Endothelial cell of umbilical vein (primary cell): ENCODE data around the gene PXK. TPM values are rescaled to one million over a fixed set of nuclear protein-coding genes. Genes with fewer than 3 reads are reported as not detected.
"Not testable (repeated sequence)": the region's sequence is repeated elsewhere in the genome, so short reads cannot be mapped to it uniquely, and the experiment has no call there.

Experiments
- BruUV-seq: library from RNA; stranded (reverse); fragments of 400-500 nt; replicated peaks from 2 replicates; lab custom pipeline; 2021; lab: Mats Ljungman, UMichigan
- CTCF ChIA-PET: fragments of 300-600, 350-600 bp; sonication (Branson Sonifier 250); formaldehyde crosslinking; loops from one replicate; lab custom pipeline; 2021; ENCODE audit warnings: antibody characterized with exemption, inconsistent platforms; lab: Charles Lee
- POLR2A ChIA-PET: fragments of 300-600, 350-600 bp; sonication (Branson Sonifier 250); formaldehyde crosslinking; loops from one replicate; lab custom pipeline; 2021; ENCODE audit warnings: antibody characterized with exemption, inconsistent platforms; lab: Charles Lee
- DNase-seq: peaks from one replicate; pipeline ENCODE4 v3.0.0-alpha.2; 2011; ENCODE audit warnings: low read depth, low spot score
- FAIRE-seq: peaks from 2 replicates; lab custom pipeline; 2011; peaks lifted over from hg19 to GRCh38; lab: Jason Lieb, UNC
- H2AFZ ChIP-seq: 2 replicates; pipeline ENCODE4 v1.6.0; 2012; ENCODE audit warnings: low read depth, low read length, control low read depth, inconsistent platforms
- H3K27ac ChIP-seq: 2 replicates; pipeline ENCODE4 v1.5.1; 2011; ENCODE audit warnings: low read depth, mild to moderate bottlenecking, control low read depth, low read length, moderate library complexity; ENCODE audit not compliant: insufficient read depth
- H3K27me3 ChIP-seq, 2 experiments: 2 replicates each; pipeline versions ENCODE4 v1.6.0 to v1.6.1; 2011; ENCODE audit warnings: low read length in 2 of 2, mixed read lengths in 1 of 2; ENCODE audit not compliant: control insufficient read depth in 2 of 2, insufficient read depth in 2 of 2
- H3K36me3 ChIP-seq, 2 experiments: 2 replicates in 1 of 2; 3 replicates in 1 of 2; pipeline ENCODE4 v1.5.1; 2011; ENCODE audit warnings: low read length in 2 of 2, mild to moderate bottlenecking in 1 of 2, moderate library complexity in 1 of 2; ENCODE audit not compliant: control insufficient read depth in 2 of 2, insufficient read depth in 2 of 2; ENCODE audit errors: extremely low read depth in 1 of 2
- H3K4me1 ChIP-seq: 3 replicates; pipeline ENCODE4 v1.5.1; 2011; ENCODE audit warnings: mild to moderate bottlenecking, low read length; ENCODE audit not compliant: control insufficient read depth, insufficient read depth; ENCODE audit errors: extremely low read depth
- H3K4me2 ChIP-seq: 2 replicates; pipeline ENCODE4 v1.6.1; 2011; ENCODE audit warnings: low read length, control low read depth, mixed read lengths; ENCODE audit not compliant: insufficient read depth
- H3K4me3 ChIP-seq, 3 experiments: fragments of 200-600 bp in 1 of 3; sonication (generic), shearing (Covaris generic) in 1 of 3; replicated peaks in 1 of 3; 2 replicates each; pipeline ENCODE4 v1.5.1; 2011 to 2016; ENCODE audit warnings: control low read depth in 3 of 3, low read length in 3 of 3, mild to moderate bottlenecking in 2 of 3, inconsistent platforms in 1 of 3, low read depth in 1 of 3, moderate library complexity in 1 of 3; ENCODE audit not compliant: insufficient read depth in 1 of 3
- H3K79me2 ChIP-seq: 2 replicates; pipeline ENCODE4 v1.6.0; 2012; ENCODE audit warnings: low read length, inconsistent platforms; ENCODE audit not compliant: control insufficient read depth, insufficient read depth
- H3K9ac ChIP-seq: replicated peaks from 2 replicates; pipeline ENCODE3; 2011; ENCODE audit warnings: low read length, control low read depth; ENCODE audit not compliant: insufficient read depth; ENCODE audit errors: extremely low read depth
- H3K9me1 ChIP-seq: replicated peaks from 3 replicates; pipeline ENCODE4 v1.6.0; 2011; ENCODE audit warnings: mild to moderate bottlenecking, low read length; ENCODE audit not compliant: control insufficient read depth, insufficient read depth; ENCODE audit errors: extremely low read depth
- H3K9me3 ChIP-seq: replicated peaks from 2 replicates; pipeline ENCODE4 v1.5.1; 2012; ENCODE audit warnings: low read length, inconsistent platforms; ENCODE audit not compliant: control insufficient read depth, insufficient read depth
- H4K20me1 ChIP-seq: replicated peaks from 2 replicates; pipeline ENCODE3; 2011; ENCODE audit warnings: mild to moderate bottlenecking, low read length; ENCODE audit not compliant: control insufficient read depth, insufficient read depth; ENCODE audit errors: extremely low read depth
- EZH2 ChIP-seq: IDR thresholded peaks from 2 replicates; pipeline ENCODE4 v1.6.1; 2012; ENCODE audit warnings: borderline replicate concordance, low read depth, mild to moderate bottlenecking, moderate library complexity, low read length, inconsistent platforms; ENCODE audit not compliant: severe bottlenecking
- FOS ChIP-seq: IDR thresholded peaks from 2 replicates; pipeline ENCODE4 v1.6.1; 2011; ENCODE audit warnings: mild to moderate bottlenecking, low read length, moderate library complexity, borderline replicate concordance; ENCODE audit not compliant: insufficient read depth
- GATA2 ChIP-seq: IDR thresholded peaks from 2 replicates; pipeline ENCODE4 v1.7.0; 2011; ENCODE audit warnings: low read depth, mild to moderate bottlenecking, moderate library complexity, mixed read lengths, low read length; ENCODE audit not compliant: insufficient read length, insufficient read depth
- JUN ChIP-seq: IDR thresholded peaks from 2 replicates; pipeline ENCODE4 v1.6.1; 2011; ENCODE audit warnings: borderline replicate concordance, low read depth; ENCODE audit not compliant: insufficient read length, insufficient read depth
- MYC ChIP-seq: IDR thresholded peaks from one replicate; pipeline ENCODE4 v1.6.1; 2011; ENCODE audit warnings: mild to moderate bottlenecking, low read depth, low read length
- POLR2A ChIP-seq: IDR thresholded peaks from 2 replicates; pipeline ENCODE4 v1.6.1; 2012; ENCODE audit warnings: low read depth, mild to moderate bottlenecking, control low read depth, low read length
- POLR2AphosphoS5 ChIP-seq: IDR thresholded peaks from 2 replicates; pipeline ENCODE4 v1.6.1; 2012; ENCODE audit warnings: low read depth, mild to moderate bottlenecking, control low read depth, low read length, moderate library complexity; ENCODE audit not compliant: insufficient read depth
- dilution Hi-C: fragments of 300-500 bp; cut with MboI; formaldehyde crosslinking; loops from one replicate; pipeline ENCODE4 v1.15.0; 2019; ENCODE audit warnings: low sequenced_read_pairs; ENCODE audit not compliant: extremely low pct_ligation_motif_present
- intact Hi-C: fragments of 100-400 bp; cut with micrococcal nuclease; formaldehyde crosslinking; loops from one replicate; pipeline ENCODE4 v1.10.0; 2022
- polyA plus RNA-seq, 4 experiments: library from polyadenylated mRNA; depleted of rRNA in 3 of 4; stranded (reverse) in 3 of 4; unstranded in 1 of 4; fragments of >200 nt; gene quantifications; 2 replicates each; pipeline versions ENCODE4 v1.2.1 to v1.2.3, GENCODE V29; 2011 to 2012; ENCODE audit warnings: missing spikeins in 1 of 4
- total RNA-seq: library from RNA; stranded (reverse); gene quantifications from 2 replicates; pipeline ENCODE4 v1.2.3, GENCODE V29; 2021
- TF ChIP-seq, protein P1 (sequence below): IDR thresholded peaks from 2 replicates; pipeline ENCODE4 v1.6.1; 2011; ENCODE audit not compliant: insufficient read depth, insufficient read length
- TF ChIP-seq, protein P2 (sequence below), 2 donors: IDR thresholded peaks; 1 replicate in 1 of 2; 2 replicates in 1 of 2; pipeline ENCODE4 v1.5.1; 2011; ENCODE audit warnings: low read length in 2 of 2, mild to moderate bottlenecking in 2 of 2, moderate library complexity in 2 of 2, control low read depth in 1 of 2, inconsistent platforms in 1 of 2, low read depth in 1 of 2; ENCODE audit not compliant: insufficient read depth in 1 of 2; ENCODE audit errors: extremely low read depth in 1 of 2

PXK gene
- total and polyA plus RNA-seq, 2 donors (not counting 3 experiments of a cell fraction or from before 2014, with no cell fraction given) = 11.3 to 14.6 TPM

DNA sequence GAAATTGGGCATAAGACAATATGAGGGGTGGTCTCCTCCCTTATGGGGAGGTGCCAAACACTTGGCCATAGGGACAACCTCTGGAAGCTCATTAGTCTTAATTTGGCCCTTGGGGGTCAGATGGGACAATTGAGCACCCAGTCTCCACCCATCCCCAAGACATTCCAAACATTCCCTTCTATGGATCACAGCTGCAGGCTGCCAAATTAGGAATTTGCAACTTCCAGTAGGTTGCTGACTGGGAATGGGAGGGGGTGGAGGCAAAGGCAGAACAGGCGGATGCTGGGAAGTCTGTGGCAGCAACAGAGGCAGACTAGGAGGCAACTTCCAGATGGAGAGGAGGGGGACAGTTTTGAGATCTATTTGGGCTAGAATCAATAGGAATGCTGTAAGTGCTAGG lies 102.3 kb downstream of the PXK start:
- Histone ChIP-seq H3K27me3 (peaks cover 3 to 5% of the 10 kb centered on the region in 2 experiments), H3K27ac (no peak overlapping the region), H3K36me3 (peaks cover 3% of the 10 kb centered on the region in 2 experiments), H3K4me2 (no peak overlapping the region), H3K9ac (no peak overlapping the region), H3K79me2 (peaks cover 13% of the 10 kb centered on the region), H3K9me1 (no peaks in the 10 kb centered on the region), H3K9me3 (no peaks in the 10 kb centered on the region), H2AFZ (no peak overlapping the region), H4K20me1 (no peaks in the 10 kb centered on the region), H3K4me3 (no peak overlapping the region), H3K4me1 (peaks cover 5% of the 10 kb centered on the region)
- CTCF ChIA-PET = interaction anchor here (1.0 to 2.2 kb wide), 3 partner anchors 29 to 129 kb away, joined by 3 to 6 read pairs (median 5); partner anchors contain the start of genes HTD2, KCTD6 and RPP14
- TF ChIP-seq FOS (no peak), POLR2AphosphoS5 (no peak), GATA2 (no peak), MYC (no peak), POLR2A (no peak), JUN (no peak), EZH2 (no peak)
- TF ChIP-seq, protein P1, sequence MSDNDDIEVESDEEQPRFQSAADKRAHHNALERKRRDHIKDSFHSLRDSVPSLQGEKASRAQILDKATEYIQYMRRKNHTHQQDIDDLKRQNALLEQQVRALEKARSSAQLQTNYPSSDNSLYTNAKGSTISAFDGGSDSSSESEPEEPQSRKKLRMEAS = no peak
- TF ChIP-seq, protein P2, sequence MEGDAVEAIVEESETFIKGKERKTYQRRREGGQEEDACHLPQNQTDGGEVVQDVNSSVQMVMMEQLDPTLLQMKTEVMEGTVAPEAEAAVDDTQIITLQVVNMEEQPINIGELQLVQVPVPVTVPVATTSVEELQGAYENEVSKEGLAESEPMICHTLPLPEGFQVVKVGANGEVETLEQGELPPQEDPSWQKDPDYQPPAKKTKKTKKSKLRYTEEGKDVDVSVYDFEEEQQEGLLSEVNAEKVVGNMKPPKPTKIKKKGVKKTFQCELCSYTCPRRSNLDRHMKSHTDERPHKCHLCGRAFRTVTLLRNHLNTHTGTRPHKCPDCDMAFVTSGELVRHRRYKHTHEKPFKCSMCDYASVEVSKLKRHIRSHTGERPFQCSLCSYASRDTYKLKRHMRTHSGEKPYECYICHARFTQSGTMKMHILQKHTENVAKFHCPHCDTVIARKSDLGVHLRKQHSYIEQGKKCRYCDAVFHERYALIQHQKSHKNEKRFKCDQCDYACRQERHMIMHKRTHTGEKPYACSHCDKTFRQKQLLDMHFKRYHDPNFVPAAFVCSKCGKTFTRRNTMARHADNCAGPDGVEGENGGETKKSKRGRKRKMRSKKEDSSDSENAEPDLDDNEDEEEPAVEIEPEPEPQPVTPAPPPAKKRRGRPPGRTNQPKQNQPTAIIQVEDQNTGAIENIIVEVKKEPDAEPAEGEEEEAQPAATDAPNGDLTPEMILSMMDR (IDR thresholded peaks at IDR 0.05; ENCODE audit: extremely low read depth in 1 of 2, insufficient read depth in 1 of 2, low read depth in 1 of 2, low read length in 2 of 2) = no peak
- DNase-seq (no peak), FAIRE-seq (no peak)
- intact Hi-C loops (loop anchor here (5.0 kb wide), 1 partner anchor 103 kb away; the partner anchor contains the start of gene PXK), dilution Hi-C loops (no loop called here)
- POLR2A ChIA-PET = no interaction called here
- no TSS peak for BruUV-seq

DNA sequence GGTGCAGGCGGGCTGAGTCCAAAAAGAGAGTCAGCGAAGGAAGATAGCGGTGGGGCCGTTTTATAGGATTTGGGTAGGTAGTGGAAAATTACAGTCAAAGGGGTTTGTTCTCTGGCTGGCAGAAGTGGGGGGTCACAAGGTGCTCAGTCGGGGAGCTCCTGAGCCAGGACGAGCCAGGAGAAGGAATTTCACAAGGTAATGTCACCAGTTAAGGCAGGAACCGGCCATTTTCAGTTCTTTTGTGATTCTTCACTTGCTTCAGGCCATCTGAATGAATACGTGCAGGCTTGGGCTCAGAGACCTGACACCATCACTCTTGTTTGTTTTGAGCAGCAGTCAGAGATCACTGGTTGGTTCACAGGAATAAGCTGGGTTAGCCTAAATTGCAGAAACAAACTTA lies 104.6 kb downstream of the PXK start:
- BruUV-seq, H3K9me1 ChIP-seq, H3K9me3 ChIP-seq, H3K4me2 ChIP-seq, H3K4me1 ChIP-seq, H3K27ac ChIP-seq, H4K20me1 ChIP-seq, FAIRE-seq, intact Hi-C loops, POLR2A ChIA-PET, H3K79me2 ChIP-seq, H3K4me3 ChIP-seq, dilution Hi-C loops, H2AFZ ChIP-seq, H3K9ac ChIP-seq, DNase-seq, H3K36me3 ChIP-seq: not testable (repeated sequence)
- CTCF ChIA-PET = interaction anchor here (1.2 kb wide), 1 partner anchor 249 kb away, joined by 3 read pairs; no protein-coding TSS in a partner anchor
- H3K27me3 ChIP-seq = peaks cover 3 to 10% of the 10 kb centered on the region in 2 experiments

DNA sequence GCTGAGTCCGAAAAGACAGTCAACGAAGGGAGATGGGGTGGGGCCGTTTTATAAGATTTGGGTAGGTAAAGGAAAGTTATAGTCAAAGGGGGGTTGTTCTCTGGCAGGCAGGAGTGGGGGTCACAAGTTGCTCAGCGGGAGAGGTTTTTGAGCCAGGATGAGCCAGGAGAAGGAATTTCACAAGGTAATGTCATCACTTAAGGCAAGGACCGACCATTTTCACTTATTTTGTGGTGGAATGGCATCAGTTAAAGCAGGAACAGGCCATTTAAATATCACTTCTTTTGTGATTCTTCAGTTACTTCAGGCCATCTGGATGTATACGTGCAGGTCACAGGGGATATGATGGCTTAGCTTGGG lies 108.3 kb downstream of the PXK start:
- dilution Hi-C loops, H4K20me1 ChIP-seq, H3K4me2 ChIP-seq, H3K36me3 ChIP-seq, intact Hi-C loops, H3K9me1 ChIP-seq, H3K79me2 ChIP-seq, POLR2A ChIA-PET, H2AFZ ChIP-seq, H3K4me1 ChIP-seq, H3K4me3 ChIP-seq, H3K9ac ChIP-seq, DNase-seq, H3K9me3 ChIP-seq, H3K27ac ChIP-seq, BruUV-seq, FAIRE-seq: not testable (repeated sequence)
- CTCF ChIA-PET = interaction anchor here (0.5 to 2.1 kb wide), 2 partner anchors 23 to 1732 kb away, joined by 3 to 5 read pairs; no protein-coding TSS in a partner anchor
- peaks cover 6 to 12% of the 10 kb centered on the region in 2 experiments for H3K27me3 ChIP-seq
